Glutamatergic neuron (in vitro differentiated cells): ENCODE results near the gene AFF1. TPM values are rescaled to one million over a fixed set of nuclear protein-coding genes. Genes with fewer than 3 reads are reported as not detected.

Source experiments
- DNase-seq: peaks from one replicate; pipeline ENCODE4 v3.0.0; 2022
- H3K27ac Mint-ChIP-seq: one replicate; pipeline ENCODE4 v1.8.0; 2020; ENCODE audit warnings: mild to moderate bottlenecking, mixed read lengths, inconsistent platforms; ENCODE audit not compliant: unreplicated experiment
- H3K27me3 Mint-ChIP-seq: one replicate; pipeline ENCODE4 v1.8.0; 2020; ENCODE audit warnings: mild to moderate bottlenecking, moderate library complexity, mixed read lengths, inconsistent platforms; ENCODE audit not compliant: unreplicated experiment
- H3K36me3 Mint-ChIP-seq: one replicate; pipeline ENCODE4 v1.8.0; 2020; ENCODE audit warnings: mild to moderate bottlenecking, mixed read lengths, inconsistent platforms; ENCODE audit not compliant: unreplicated experiment
- H3K4me1 Mint-ChIP-seq: one replicate; pipeline ENCODE4 v1.8.0; 2020; ENCODE audit warnings: mild to moderate bottlenecking, low read depth, mixed read lengths, inconsistent platforms; ENCODE audit not compliant: unreplicated experiment
- H3K4me3 Mint-ChIP-seq: one replicate; pipeline ENCODE4 v1.8.0; 2020; ENCODE audit warnings: mild to moderate bottlenecking, mixed read lengths, inconsistent platforms; ENCODE audit not compliant: unreplicated experiment
- H3K9me3 Mint-ChIP-seq: one replicate; pipeline ENCODE4 v1.8.0; 2020; ENCODE audit warnings: mild to moderate bottlenecking, moderate library complexity, mixed read lengths, inconsistent platforms; ENCODE audit not compliant: unreplicated experiment
- CTCF ChIP-seq: fragments of 200-600 bp; sonication (generic); IDR thresholded peaks from one replicate; pipeline ENCODE4 v1.5.0; 2021; ENCODE audit not compliant: partially characterized antibody, unreplicated experiment
- total RNA-seq: library from RNA; stranded (reverse); fragmentation: NEBNext Ultra II Directional; extraction: Animal tissue kit (Norgen Biotek cat#: 25700); gene quantifications from one replicate; pipeline ENCODE4 v1.2.1, GENCODE V29; 2021; ENCODE audit not compliant: unreplicated experiment

AFF1 gene
- total RNA-seq, 1 donor from 2014 or later: 42.5 TPM

GRCh38 chr4:87053176-87053658, 118.4 kb downstream of the AFF1 start:
- peak overlapping the region; percentile 75 for H3K27ac Mint-ChIP-seq
- peaks cover 4% of the 10 kb centered on the region for H3K27me3 Mint-ChIP-seq

GRCh38 chr4:87053802-87054767, 119.3 kb downstream of the AFF1 start:
- peak overlapping the region; percentile 35 for H3K27ac Mint-ChIP-seq

More at GRCh38 chr4:87053176-87053658, 118.4 kb downstream of the AFF1 start:
- H3K4me1 Mint-ChIP-seq: peaks cover 34% of the 10 kb centered on the region
- H3K36me3 Mint-ChIP-seq: no peaks in the 10 kb centered on the region
- H3K4me3 Mint-ChIP-seq: no peak overlapping the region
- TF ChIP-seq CTCF: no peak
- no peaks in the 10 kb centered on the region for H3K9me3 Mint-ChIP-seq
- no peak for DNase-seq

GRCh38 chr4:87054900-87055299, 120.1 kb downstream of the AFF1 start:
- Mint-ChIP-seq H3K27ac (no peak overlapping the region), H3K27me3 (peaks cover 6% of the 10 kb centered on the region), H3K4me3 (no peak overlapping the region), H3K4me1 (peaks cover 40% of the 10 kb centered on the region), H3K36me3 (no peaks in the 10 kb centered on the region), H3K9me3 (no peaks in the 10 kb centered on the region)
- no peak for TF ChIP-seq CTCF
- DNase-seq: no peak

More at GRCh38 chr4:87053802-87054767, 119.3 kb downstream of the AFF1 start:
- no peaks in the 10 kb centered on the region for H3K36me3 Mint-ChIP-seq
- peaks cover 6% of the 10 kb centered on the region for H3K27me3 Mint-ChIP-seq
- peaks cover 42% of the 10 kb centered on the region for H3K4me1 Mint-ChIP-seq
- no peak for DNase-seq
- no peak for TF ChIP-seq CTCF
- H3K4me3 Mint-ChIP-seq: no peak overlapping the region
- no peaks in the 10 kb centered on the region for H3K9me3 Mint-ChIP-seq

- H3K27ac Mint-ChIP-seq: no peak overlapping the region
- peaks cover 6% of the 10 kb centered on the region for H3K27me3 Mint-ChIP-seq
- H3K4me3 Mint-ChIP-seq: no peak overlapping the region
- H3K4me1 Mint-ChIP-seq: peaks cover 40% of the 10 kb centered on the region
- no peaks in the 10 kb centered on the region for H3K36me3 Mint-ChIP-seq
- no peaks in the 10 kb centered on the region for H3K9me3 Mint-ChIP-seq
- no peak for DNase-seq
- no peak for TF ChIP-seq CTCF
Measured at GRCh38 chr4:87055311-87055710, 120.5 kb downstream of the AFF1 start.

- Mint-ChIP-seq H3K4me1 (peaks cover 40% of the 10 kb centered on the region), H3K36me3 (no peaks in the 10 kb centered on the region), H3K27ac (no peak overlapping the region), H3K9me3 (no peaks in the 10 kb centered on the region), H3K27me3 (peaks cover 2% of the 10 kb centered on the region), H3K4me3 (no peak overlapping the region)
- TF ChIP-seq CTCF: no peak
- no peak for DNase-seq
Measured at GRCh38 chr4:87056881-87057280, 122.1 kb downstream of the AFF1 start.
